ENCODE measurements around the gene WDR33.

Gene WDR33

DNA sequence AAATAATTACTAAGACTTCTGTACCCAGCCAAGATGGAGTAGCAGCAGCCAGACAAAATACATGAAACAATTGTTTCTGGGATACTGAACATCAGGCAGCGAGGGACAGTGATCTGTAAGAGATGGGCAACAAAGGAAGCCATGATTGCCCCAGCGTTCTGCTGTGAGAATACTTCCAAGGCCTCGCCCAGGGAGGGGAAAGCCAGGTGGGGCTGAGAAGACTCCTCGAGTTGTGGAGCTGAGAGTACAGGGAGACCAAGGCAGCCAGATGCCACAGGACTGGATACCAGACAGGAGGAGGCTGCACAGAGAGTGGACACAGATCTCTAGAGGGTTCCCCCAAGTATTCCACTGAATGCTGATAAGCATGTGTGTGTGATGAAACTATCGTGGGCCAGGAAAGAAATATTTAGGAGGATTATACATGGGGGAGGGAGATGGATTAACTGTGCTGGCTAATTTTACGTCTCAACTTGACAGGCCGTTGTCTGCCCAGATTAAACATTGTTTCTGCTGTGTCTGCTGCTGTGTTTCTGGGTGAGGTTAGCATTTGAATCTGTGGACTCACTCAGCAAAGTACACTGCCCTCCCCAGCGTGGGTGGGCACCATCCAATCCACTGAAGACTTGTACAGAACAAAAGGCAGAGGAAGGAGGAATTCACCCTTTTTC, 125.4 kb downstream of the WDR33 start:
- no peak for DNase-seq

DNA sequence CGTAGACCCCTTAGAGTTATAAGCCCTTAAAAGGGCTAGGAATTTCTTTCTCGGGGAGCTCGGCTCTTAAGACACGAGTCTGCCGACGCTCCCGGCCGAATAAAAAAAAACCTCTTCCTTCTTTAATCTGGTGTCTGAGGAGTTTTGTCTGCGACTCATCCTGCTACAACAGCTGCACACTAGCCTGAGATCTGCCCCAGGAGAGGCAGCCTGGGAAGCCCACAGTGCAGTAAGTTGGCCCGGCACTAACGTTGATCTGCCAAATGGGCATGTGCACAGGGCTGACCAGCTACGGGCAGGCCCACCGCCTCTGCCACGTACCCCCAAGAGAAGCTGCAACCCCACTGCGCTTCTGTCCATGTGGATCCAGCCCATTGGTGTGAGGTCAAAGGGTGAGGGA, 127.2 kb downstream of the WDR33 start:
- no peak for DNase-seq

GRCh38 chr2:127683056-127683455, 127.9 kb downstream of the WDR33 start:
- DNase-seq = no peak

- DNase-seq = no peak
Measured at GRCh38 chr2:127681976-127682857, 128.8 kb downstream of the WDR33 start.

DNA sequence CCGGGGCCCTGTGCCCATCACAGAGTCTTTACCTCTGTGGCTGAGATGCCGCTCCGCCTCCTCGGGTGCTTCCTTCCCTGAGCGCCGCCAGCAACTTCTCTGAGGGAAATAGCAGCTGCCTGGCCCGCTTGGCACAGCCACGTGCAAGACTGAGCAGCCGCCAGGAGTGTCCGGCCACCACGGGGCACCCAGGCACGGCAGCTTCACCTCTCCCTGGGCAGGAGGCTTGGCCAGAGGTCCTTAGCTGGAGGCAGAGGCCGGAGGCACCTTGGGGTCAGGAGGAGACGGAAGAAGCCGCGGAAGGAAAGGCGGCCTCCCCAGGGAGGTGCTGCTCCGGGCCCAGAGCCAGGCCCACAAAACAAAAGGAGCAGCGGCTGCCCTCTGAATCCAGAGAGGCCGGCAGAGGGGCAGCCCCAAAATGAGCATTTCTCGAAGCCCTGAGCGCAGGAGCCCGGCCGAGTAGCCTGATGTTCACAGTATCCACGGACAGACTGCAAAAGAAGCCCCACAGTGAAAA, 129.6 kb downstream of the WDR33 start:
- DNase-seq = no peak

GRCh38 chr2:127680706-127681287, 130.2 kb downstream of the WDR33 start:
- no peak for DNase-seq

- no peak for DNase-seq
Measured at GRCh38 chr2:127679680-127680361, 131.2 kb downstream of the WDR33 start.

- DNase-seq = no peak
Measured at GRCh38 chr2:127678991-127679390, 132.0 kb downstream of the WDR33 start.

DNA sequence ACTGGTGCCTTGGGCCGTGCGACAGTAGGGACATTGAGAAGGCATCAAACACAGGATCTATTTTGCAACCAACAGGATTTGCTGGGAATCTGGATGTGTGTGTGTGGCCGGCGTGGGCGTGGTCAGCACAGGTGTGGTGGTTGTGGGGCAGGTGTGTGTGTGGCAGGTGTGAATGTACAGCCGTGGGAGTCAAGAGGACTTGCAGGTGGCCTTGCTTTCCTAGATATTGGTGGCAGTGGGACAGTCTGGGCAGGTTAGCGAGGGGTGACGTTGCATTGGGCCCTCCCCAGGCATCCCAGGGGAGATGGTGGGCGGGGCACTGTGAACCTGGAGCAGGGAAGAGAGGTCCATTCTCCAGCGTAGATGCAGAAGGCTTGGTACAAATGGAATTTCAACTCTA, 132.4 kb downstream of the WDR33 start:
- no peak for DNase-seq

- DNase-seq = no peak
Measured at GRCh38 chr2:127676906-127677305, 134.1 kb downstream of the WDR33 start.

- DNase-seq = no peak
Measured at GRCh38 chr2:127675331-127676261, 135.4 kb downstream of the WDR33 start, which contains the start of gene LIMS2. Gene LIMS2 (minus strand): TSS chr2:127675530. CDS start chr2:127675024, 506 bp downstream.

DNA sequence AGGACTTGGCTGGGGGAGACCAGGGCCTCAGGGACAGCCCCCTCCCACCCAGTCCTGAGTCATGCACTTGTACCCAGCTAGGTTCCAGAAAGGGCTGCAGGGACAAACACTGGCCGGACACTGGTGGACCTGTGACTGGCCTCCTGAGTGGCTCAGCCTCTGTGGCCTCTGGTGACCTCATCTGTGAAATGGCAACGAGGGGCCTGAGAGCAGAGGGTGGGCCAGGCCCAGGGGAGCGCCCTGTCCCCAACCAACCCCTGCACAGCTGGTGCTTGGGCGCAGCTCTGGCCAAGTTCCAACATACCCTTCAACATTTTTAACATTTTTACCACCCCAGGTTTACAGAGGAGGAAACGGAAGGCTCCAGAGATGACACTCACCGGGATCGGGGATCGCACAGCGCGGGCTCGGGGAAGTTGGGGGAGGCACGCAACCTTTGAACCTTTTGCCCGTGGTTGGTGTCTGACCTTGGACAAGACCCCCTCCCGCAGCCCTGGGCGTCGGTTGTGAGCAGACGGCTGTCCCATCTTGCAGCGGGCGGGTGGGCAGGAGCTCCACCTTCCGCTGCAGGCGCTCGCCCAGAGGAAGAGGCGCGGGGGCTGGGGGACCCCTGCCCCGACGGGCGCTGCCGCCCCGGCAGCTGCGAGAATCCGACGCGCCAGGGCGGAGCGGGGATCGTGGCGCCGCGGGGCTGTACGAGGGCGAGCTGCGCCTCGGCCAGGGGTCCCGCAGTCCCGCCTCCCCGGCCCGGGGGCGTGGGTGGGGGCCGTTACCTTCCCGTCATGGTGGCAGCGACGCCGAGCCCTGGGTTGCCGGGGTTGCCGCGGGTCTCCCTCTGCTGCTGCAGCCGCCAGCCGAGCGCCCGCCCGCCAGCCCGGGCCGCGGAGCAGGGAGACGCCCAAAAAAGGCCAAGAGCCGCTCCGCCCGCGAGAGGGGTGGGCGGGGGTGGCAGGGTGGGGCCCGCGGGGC, 136.4 kb downstream of the WDR33 start:
- DNase-seq = no peak

GRCh38 chr2:127673291-127674069, 137.5 kb downstream of the WDR33 start:
- DNase-seq = no peak

DNA sequence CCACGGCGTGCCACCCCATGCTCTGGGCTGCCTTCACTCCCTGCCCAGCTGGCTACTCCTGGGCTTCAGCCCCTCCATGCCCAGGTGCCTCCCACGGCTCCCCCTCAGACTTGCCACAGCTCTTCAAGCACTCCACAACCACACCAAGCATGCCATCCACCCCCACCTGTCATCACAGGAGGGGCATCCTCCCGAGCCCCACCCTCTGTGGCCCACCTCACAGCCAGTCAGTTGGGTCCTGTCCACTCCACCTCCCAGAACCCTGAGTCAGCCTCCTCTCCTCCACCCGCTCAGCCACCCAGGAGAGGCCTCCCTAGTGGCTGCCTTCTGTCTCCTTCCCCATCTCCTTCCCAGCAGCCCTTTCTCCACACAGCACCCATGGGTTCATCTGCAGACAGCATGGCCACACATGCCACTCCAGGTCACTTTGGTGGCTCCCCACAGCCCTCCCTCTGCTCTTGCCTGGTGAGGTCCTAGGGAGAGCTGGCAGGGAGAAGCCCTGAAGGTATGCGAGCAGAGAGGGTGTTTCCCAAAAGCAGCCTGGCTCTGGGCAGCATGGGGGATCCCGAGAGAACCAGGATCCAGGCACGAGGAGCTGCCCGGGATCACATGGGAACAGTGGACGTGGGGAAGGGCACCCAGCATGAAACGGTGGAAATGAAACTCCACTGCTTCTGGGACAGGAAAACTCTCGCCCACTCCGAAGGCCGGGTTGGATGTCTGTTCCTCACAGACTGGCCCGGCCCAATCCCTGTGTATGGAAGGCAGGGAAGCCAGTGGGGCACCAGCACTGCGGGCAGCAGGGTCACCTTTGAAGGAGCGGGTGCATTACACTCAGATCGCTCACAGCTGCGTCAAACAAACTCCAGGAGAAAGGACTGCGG, 138.4 kb downstream of the WDR33 start:
- no peak for DNase-seq

GRCh38 chr2:127671557-127672302, 139.2 kb downstream of the WDR33 start:
- no peak for DNase-seq

DNA sequence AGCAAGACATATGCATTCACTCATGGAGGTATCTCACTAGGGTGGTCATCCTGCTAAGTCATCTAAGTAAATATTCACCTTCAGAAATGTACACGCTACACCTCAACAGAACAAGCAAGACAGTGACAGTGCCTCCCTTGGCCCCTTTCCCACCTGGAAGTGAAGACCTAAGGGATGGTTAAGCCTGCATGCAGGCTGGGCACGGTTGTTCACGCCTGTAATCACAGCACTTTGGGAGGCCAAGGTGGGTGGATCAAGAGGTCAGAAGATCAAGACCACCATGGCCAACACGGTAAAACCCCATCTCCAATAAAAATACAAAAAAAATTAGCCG, 140.0 kb downstream of the WDR33 start:
- no peak for DNase-seq

GRCh38 chr2:127670055-127670956, 140.7 kb downstream of the WDR33 start:
- no peak for DNase-seq

Data from GOT3 (cell line).